GM19324 (cell line): Measurements from ENCODE around the gene SLC17A8.

Experiments
- ATAC-seq: cut with Tn5 transposase; IDR thresholded peaks from one replicate; pipeline ENCODE4 v1.9.1; 2021; ENCODE audit warnings: mild to moderate bottlenecking, moderate library complexity; ENCODE audit not compliant: unreplicated experiment, low FRiP score

SLC17A8 gene

GRCh38 chr12:100365411-100365810 is 8.5 kb downstream of the SLC17A8 start:
- ATAC-seq = no peak

GRCh38 chr12:100368066-100368465 is 11.2 kb downstream of the SLC17A8 start:
- no peak for ATAC-seq

- ATAC-seq = no peak
These were observed 14.3 kb downstream of the SLC17A8 start for GRCh38 chr12:100371146-100371545.

- no peak for ATAC-seq
These were observed 16.2 kb downstream of the SLC17A8 start for GRCh38 chr12:100372853-100373640.

GRCh38 chr12:100375038-100375735 is 18.3 kb downstream of the SLC17A8 start:
- no peak for ATAC-seq

- ATAC-seq = no peak
These were observed 19.3 kb downstream of the SLC17A8 start for GRCh38 chr12:100376161-100376560.

GRCh38 chr12:100381379-100381778 is 24.5 kb downstream of the SLC17A8 start:
- ATAC-seq = no peak

GRCh38 chr12:100382338-100382737 is 25.5 kb downstream of the SLC17A8 start:
- ATAC-seq = no peak

GRCh38 chr12:100383586-100384558 is 27.0 kb downstream of the SLC17A8 start:
- no peak for ATAC-seq

GRCh38 chr12:100384559-100384935 is 27.7 kb downstream of the SLC17A8 start:
- no peak for ATAC-seq

GRCh38 chr12:100388382-100388781 is 31.5 kb downstream of the SLC17A8 start:
- no peak for ATAC-seq

- ATAC-seq = no peak
These were observed 35.0 kb downstream of the SLC17A8 start for GRCh38 chr12:100391856-100392255.

GRCh38 chr12:100393200-100393599 is 36.3 kb downstream of the SLC17A8 start:
- ATAC-seq = no peak

- ATAC-seq = no peak
These were observed 38.9 kb downstream of the SLC17A8 start for GRCh38 chr12:100395811-100396210.

GRCh38 chr12:100398307-100398706 is 41.4 kb downstream of the SLC17A8 start:
- ATAC-seq = no peak

- no peak for ATAC-seq
These were observed 42.2 kb downstream of the SLC17A8 start for GRCh38 chr12:100399095-100399494.

- ATAC-seq = no peak
These were observed 44.8 kb downstream of the SLC17A8 start for GRCh38 chr12:100401660-100402059.

- no peak for ATAC-seq
These were observed 45.9 kb downstream of the SLC17A8 start for GRCh38 chr12:100402763-100403162.

GRCh38 chr12:100403446-100403845 is 46.6 kb downstream of the SLC17A8 start:
- no peak for ATAC-seq

- no peak for ATAC-seq
These were observed 48.0 kb downstream of the SLC17A8 start for GRCh38 chr12:100404769-100405407.
